DMS153 treated with DMSO at 0.1 percent for 48 hours (cell line): Measurements from ENCODE around the gene ATP6V0A4.
"Not testable (repeated sequence)": the region's sequence is repeated elsewhere in the genome, so short reads cannot be mapped to it uniquely, and the experiment has no call there.

Experiments
- DNase-seq: peaks from one replicate; lab custom pipeline; 2025; ENCODE audit not compliant: unreplicated experiment; lab: John Stamatoyannopoulos, UW

ATP6V0A4 gene

GRCh38 chr7:138804618-138805017 lies 6.6 kb upstream of the ATP6V0A4 start:
- no peak for DNase-seq

GRCh38 chr7:138802706-138803105 lies 4.7 kb upstream of the ATP6V0A4 start:
- DNase-seq = no peak

- no peak for DNase-seq
Observed at GRCh38 chr7:138801256-138801655, 3.3 kb upstream of the ATP6V0A4 start.

GRCh38 chr7:138799336-138800000 lies 1.5 kb upstream of the ATP6V0A4 start:
- DNase-seq = no peak

- DNase-seq = no peak
Observed at GRCh38 chr7:138798836-138799235, 840 bp upstream of the ATP6V0A4 start.

- DNase-seq = not testable (repeated sequence)
Observed at GRCh38 chr7:138797046-138797445, 950 bp downstream of the ATP6V0A4 start.

GRCh38 chr7:138796038-138796615 lies 1.9 kb downstream of the ATP6V0A4 start:
- no peak for DNase-seq

GRCh38 chr7:138785587-138786437 lies 12.2 kb downstream of the ATP6V0A4 start:
- no peak for DNase-seq

GRCh38 chr7:138784692-138785091 lies 13.3 kb downstream of the ATP6V0A4 start:
- no peak for DNase-seq

- no peak for DNase-seq
Observed at GRCh38 chr7:138781004-138781403, 17.0 kb downstream of the ATP6V0A4 start.

- DNase-seq = peak; percentile 24
Observed at GRCh38 chr7:138776166-138776833, 21.7 kb downstream of the ATP6V0A4 start.

- DNase-seq = no peak
Observed at GRCh38 chr7:138773817-138774216, 24.2 kb downstream of the ATP6V0A4 start.

GRCh38 chr7:138773176-138773575 lies 24.8 kb downstream of the ATP6V0A4 start:
- no peak for DNase-seq

GRCh38 chr7:138770904-138771303 lies 27.1 kb downstream of the ATP6V0A4 start:
- DNase-seq = no peak

- no peak for DNase-seq
Observed at GRCh38 chr7:138768241-138768640, 29.8 kb downstream of the ATP6V0A4 start.

GRCh38 chr7:138756591-138757242 lies 41.3 kb downstream of the ATP6V0A4 start:
- DNase-seq = no peak

GRCh38 chr7:138755842-138756590 lies 42.0 kb downstream of the ATP6V0A4 start:
- no peak for DNase-seq

GRCh38 chr7:138755331-138755747 lies 42.7 kb downstream of the ATP6V0A4 start:
- no peak for DNase-seq

GRCh38 chr7:138753610-138754009 lies 44.4 kb downstream of the ATP6V0A4 start:
- DNase-seq = no peak

GRCh38 chr7:138753150-138753518 lies 44.9 kb downstream of the ATP6V0A4 start:
- DNase-seq = no peak
